ENCODE results near the gene TTYH3.

The TTYH3 gene

GRCh38 chr7:2646680-2647571 lies 15.1 kb downstream of the TTYH3 start:
- peak; percentile 72; the same call in 1 of the 2 replicates for TF ChIP-seq TCF12 (IDR thresholded peaks at IDR 0.05; ENCODE audit: low read depth)
- TF ChIP-seq REST (IDR thresholded peaks at IDR 0.05; ENCODE audit: low read depth): no peak
- 0 out of 2 replicates have a peak, but pooled peaks have one; percentile 18 for TF ChIP-seq TEAD4 (IDR thresholded peaks at IDR 0.05)
- TF ChIP-seq RAD21 (IDR thresholded peaks at IDR 0.05; ENCODE audit: low read depth): no peak; the same call in 1 of the 2 replicates
- peak; percentile 56 for TF ChIP-seq NFIC (IDR thresholded peaks at IDR 0.05)
- 0 out of 2 replicates have a peak, but pooled peaks have one; percentile 29 for TF ChIP-seq TAF1 (IDR thresholded peaks at IDR 0.05; ENCODE audit: low read depth)
- no peak for TF ChIP-seq CEBPB (IDR thresholded peaks at IDR 0.05)
- TF ChIP-seq MAX (IDR thresholded peaks at IDR 0.05): peak; percentile 84
- peak; percentile 77; the same call in 1 of the 2 replicates for TF ChIP-seq ZBTB7A (IDR thresholded peaks at IDR 0.05; ENCODE audit: low read depth)

- TF ChIP-seq USF1 (IDR thresholded peaks at IDR 0.05) (no peak), CEBPB (IDR thresholded peaks at IDR 0.05) (no peak), TCF12 (IDR thresholded peaks at IDR 0.05; ENCODE audit: low read depth) (no peak), ZBTB7A (IDR thresholded peaks at IDR 0.05; ENCODE audit: low read depth) (no peak), RAD21 (IDR thresholded peaks at IDR 0.05; ENCODE audit: low read depth) (no peak), NFIC (IDR thresholded peaks at IDR 0.05) (no peak), FOXM1 (IDR thresholded peaks at IDR 0.05; ENCODE audit: borderline replicate concordance, low read depth) (no peak), CREB1 (IDR thresholded peaks at IDR 0.05; ENCODE audit: low read depth) (no peak), TEAD4 (IDR thresholded peaks at IDR 0.05) (no peak), YY1 (IDR thresholded peaks at IDR 0.05; ENCODE audit: low read depth) (no peak), EP300 (IDR thresholded peaks at IDR 0.05; ENCODE audit: borderline replicate concordance) (no peak), TAF1 (IDR thresholded peaks at IDR 0.05; ENCODE audit: low read depth) (no peak), MAX (IDR thresholded peaks at IDR 0.05) (no peak), REST (IDR thresholded peaks at IDR 0.05; ENCODE audit: low read depth) (no peak), EGR1 (IDR thresholded peaks at IDR 0.05) (no peak)
Observed at GRCh38 chr7:2647594-2648172, 15.9 kb downstream of the TTYH3 start.

GRCh38 chr7:2649139-2649838 lies 17.5 kb downstream of the TTYH3 start:
- TF ChIP-seq ZBTB7A (IDR thresholded peaks at IDR 0.05; ENCODE audit: low read depth) (no peak), REST (IDR thresholded peaks at IDR 0.05; ENCODE audit: low read depth) (no peak), EP300 (IDR thresholded peaks at IDR 0.05; ENCODE audit: borderline replicate concordance) (no peak), MAX (IDR thresholded peaks at IDR 0.05) (no peak), EGR1 (IDR thresholded peaks at IDR 0.05) (no peak), RAD21 (IDR thresholded peaks at IDR 0.05; ENCODE audit: low read depth) (no peak), USF1 (IDR thresholded peaks at IDR 0.05) (no peak), NFIC (IDR thresholded peaks at IDR 0.05) (no peak)
